ENCODE results near the gene FMN1. TPM values are rescaled to one million over a fixed set of nuclear protein-coding genes. Genes with fewer than 3 reads are reported as not detected.

FMN1 gene
- total RNA-seq, 1 experiment from 2014 or later, result 25.8 TPM

- Histone ChIP-seq H3K36me3 (ENCODE audit: low read depth) (no peaks in the 10 kb centered on the region), H2AFZ (no peak overlapping the region), H3K27ac (no peak overlapping the region), H3F3A (ENCODE audit: insufficient read depth, low read depth) (no peaks in the 10 kb centered on the region), H3K9me2 (ENCODE audit: insufficient read depth) (no peaks in the 10 kb centered on the region), H4K20me1 (ENCODE audit: insufficient read depth) (no peaks in the 10 kb centered on the region), H3K9me3 (ENCODE audit: insufficient read depth, low read depth) (no peaks in the 10 kb centered on the region), H3K4me2 (no peak overlapping the region), H3K4me3 (no peak overlapping the region), H3K79me2 (ENCODE audit: low read depth) (no peaks in the 10 kb centered on the region), H3K27me3 (ENCODE audit: insufficient read depth, low read depth) (no peaks in the 10 kb centered on the region), H3K4me1 (replicated peaks; ENCODE audit: insufficient read depth) (no peaks in the 10 kb centered on the region)
- BruUV-seq (replicated peaks), result no TSS peak
- intact Hi-C loops (cut with micrococcal nuclease; ENCODE audit: unreplicated experiment), result loop anchor here (10.0 kb wide), 1 partner anchor 137 kb away; no protein-coding TSS in a partner anchor
- ChIA-PET CTCF (interaction anchor here (1.3 kb wide), 1 partner anchor 154 kb away, joined by 3 read pairs; no protein-coding TSS in a partner anchor), POLR2A (ENCODE audit: unreplicated experiment) (no interaction called here)
- TF ChIP-seq EZH2 (IDR thresholded peaks at IDR 0.05; ENCODE audit: low read depth) (no peak), CTCF (conservative IDR thresholded peaks at IDR 0.05) (no peak)
- DNase-seq, result no peak
Measured at GRCh38 chr15:32998182-32998581, 196.3 kb downstream of the FMN1 start.

GRCh38 chr15:32994810-32995424 is 199.6 kb downstream of the FMN1 start:
- BruUV-seq (replicated peaks), result no TSS peak
- H3K79me2 ChIP-seq (ENCODE audit: low read depth), result no peaks in the 10 kb centered on the region
- POLR2A ChIA-PET (ENCODE audit: unreplicated experiment), result no interaction called here
- H4K20me1 ChIP-seq (ENCODE audit: insufficient read depth), result no peaks in the 10 kb centered on the region
- DNase-seq, result no peak
- no peaks in the 10 kb centered on the region for H3K9me3 ChIP-seq (ENCODE audit: insufficient read depth, low read depth)
- no peaks in the 10 kb centered on the region for H3F3A ChIP-seq (ENCODE audit: insufficient read depth, low read depth)
- no peaks in the 10 kb centered on the region for H3K27me3 ChIP-seq (ENCODE audit: insufficient read depth, low read depth)
- H2AFZ ChIP-seq, result no peak overlapping the region
- H3K4me2 ChIP-seq, result no peak overlapping the region
- no peak overlapping the region for H3K4me3 ChIP-seq
- intact Hi-C loops (cut with micrococcal nuclease; ENCODE audit: unreplicated experiment), result loop anchor here (1.0 to 10.0 kb wide), 4 partner anchors 140 to 344 kb away; no protein-coding TSS in a partner anchor
- H3K9me2 ChIP-seq (ENCODE audit: insufficient read depth), result no peaks in the 10 kb centered on the region
- TF ChIP-seq CTCF (conservative IDR thresholded peaks at IDR 0.05) (peak; percentile 75), EZH2 (IDR thresholded peaks at IDR 0.05; ENCODE audit: low read depth) (no peak)
- no peaks in the 10 kb centered on the region for H3K36me3 ChIP-seq (ENCODE audit: low read depth)
- H3K27ac ChIP-seq, result no peak overlapping the region
- H3K4me1 ChIP-seq (replicated peaks; ENCODE audit: insufficient read depth), result no peaks in the 10 kb centered on the region
- CTCF ChIA-PET, result interaction anchor here (0.7 to 1.0 kb wide), 2 partner anchors 47 to 150 kb away, joined by 3 read pairs; no protein-coding TSS in a partner anchor

GRCh38 chr15:32993285-32993684 is 201.2 kb downstream of the FMN1 start:
- Histone ChIP-seq H3K9me3 (ENCODE audit: insufficient read depth, low read depth) (no peaks in the 10 kb centered on the region), H3K4me3 (no peak overlapping the region), H3K36me3 (ENCODE audit: low read depth) (no peaks in the 10 kb centered on the region), H3K4me1 (replicated peaks; ENCODE audit: insufficient read depth) (no peaks in the 10 kb centered on the region), H3K4me2 (no peak overlapping the region), H4K20me1 (ENCODE audit: insufficient read depth) (no peaks in the 10 kb centered on the region), H2AFZ (no peak overlapping the region), H3K27ac (no peak overlapping the region), H3K79me2 (ENCODE audit: low read depth) (no peaks in the 10 kb centered on the region), H3K9me2 (ENCODE audit: insufficient read depth) (no peaks in the 10 kb centered on the region), H3K27me3 (ENCODE audit: insufficient read depth, low read depth) (no peaks in the 10 kb centered on the region), H3F3A (ENCODE audit: insufficient read depth, low read depth) (no peaks in the 10 kb centered on the region)
- TF ChIP-seq EZH2 (IDR thresholded peaks at IDR 0.05; ENCODE audit: low read depth) (no peak), CTCF (conservative IDR thresholded peaks at IDR 0.05) (no peak)
- BruUV-seq (replicated peaks), result no TSS peak
- CTCF ChIA-PET, result interaction anchor here (0.5 to 1.2 kb wide), 3 partner anchors 151 to 343 kb away, joined by 3 to 6 read pairs (median 4); no protein-coding TSS in a partner anchor
- no peak for DNase-seq
- intact Hi-C loops (cut with micrococcal nuclease; ENCODE audit: unreplicated experiment), result loop anchor here (10.0 kb wide), 1 partner anchor 142 kb away; no protein-coding TSS in a partner anchor
- POLR2A ChIA-PET (ENCODE audit: unreplicated experiment), result no interaction called here
